GM23248 (cell line): Measurements from ENCODE around the gene FHOD3. TPM values are rescaled to one million over a fixed set of nuclear protein-coding genes. Genes with fewer than 3 reads are reported as not detected.

ENCODE experiments used
- DNase-seq: peaks from one replicate; pipeline ENCODE4 v3.0.0-alpha.2; 2015
- H2AFZ ChIP-seq: fragments of 200-600 bp; sonication (generic); 2 replicates; pipeline ENCODE4 v1.6.1; 2016; ENCODE audit warnings: antibody characterized with exemption
- H3F3A ChIP-seq: fragments of 200-600 bp; sonication (generic); 2 replicates; pipeline ENCODE4 v1.6.1; 2016; ENCODE audit warnings: mild to moderate bottlenecking, antibody characterized with exemption, mixed run types; ENCODE audit not compliant: insufficient read depth
- H3K27ac ChIP-seq: fragments of 200-600 bp; sonication (generic); 2 replicates; pipeline ENCODE4 v1.5.1; 2016; ENCODE audit warnings: mild to moderate bottlenecking
- H3K27me3 ChIP-seq: fragments of 200-600 bp; sonication (generic); replicated peaks from 2 replicates; pipeline ENCODE4 v1.6.1; 2016; ENCODE audit warnings: mild to moderate bottlenecking; ENCODE audit not compliant: insufficient read depth
- H3K36me3 ChIP-seq: fragments of 200-600 bp; sonication (generic); 2 replicates; pipeline ENCODE4 v1.6.1; 2016; ENCODE audit warnings: low read depth, mild to moderate bottlenecking
- H3K4me1 ChIP-seq: fragments of 200-600 bp; sonication (generic); 2 replicates; pipeline ENCODE4 v1.6.1; 2016; ENCODE audit warnings: mild to moderate bottlenecking; ENCODE audit not compliant: insufficient read depth
- H3K4me2 ChIP-seq: fragments of 200-600 bp; sonication (generic); one replicate; pipeline ENCODE4 v1.6.1; 2016; ENCODE audit warnings: mild to moderate bottlenecking; ENCODE audit not compliant: unreplicated experiment
- H3K4me3 ChIP-seq: fragments of 200-600 bp; sonication (generic); 2 replicates; pipeline ENCODE4 v1.5.1; 2016; ENCODE audit warnings: mild to moderate bottlenecking
- H3K79me2 ChIP-seq: fragments of 200-600 bp; sonication (generic); 2 replicates; pipeline ENCODE4 v1.6.1; 2016; ENCODE audit warnings: mild to moderate bottlenecking; ENCODE audit not compliant: insufficient read depth
- H3K9ac ChIP-seq: fragments of 200-600 bp; sonication (generic); 2 replicates; pipeline ENCODE4 v1.6.1; 2016; ENCODE audit warnings: mild to moderate bottlenecking
- H3K9me2 ChIP-seq: fragments of 200-600 bp; sonication (generic); 2 replicates; pipeline ENCODE4 v1.6.1; 2016; ENCODE audit warnings: mixed run types, mild to moderate bottlenecking, moderate library complexity; ENCODE audit not compliant: insufficient read depth
- H3K9me3 ChIP-seq: fragments of 200-600 bp; sonication (generic); one replicate; pipeline ENCODE4 v1.6.1; 2017; ENCODE audit warnings: low read depth
- H4K20me1 ChIP-seq: fragments of 200-600 bp; sonication (generic); 2 replicates; pipeline ENCODE4 v1.6.0; 2016; ENCODE audit not compliant: insufficient read depth
- EZH2 ChIP-seq: fragments of 200-600 bp; sonication (generic); IDR thresholded peaks from 2 replicates; pipeline ENCODE4 v1.6.1; 2018; ENCODE audit warnings: antibody characterized with exemption, mild to moderate bottlenecking; ENCODE audit not compliant: insufficient read depth, poor library complexity, severe bottlenecking
- EZH2phosphoT487 ChIP-seq: fragments of 200-600 bp; sonication (generic); IDR thresholded peaks from 2 replicates; pipeline ENCODE4 v1.6.1; 2018; ENCODE audit warnings: antibody characterized with exemption, moderate library complexity, mild to moderate bottlenecking, low read depth; ENCODE audit not compliant: insufficient read depth
- WGBS, 2 experiments: methylation state at CpG; one replicate each; pipeline ENCODE4 v1.1.6; 2015 to 2017; ENCODE audit warnings: low lambda C conversion rate in 2 of 2, low coverage in 1 of 2; ENCODE audit errors: missing lambda C conversion rate in 2 of 2; 5-methylcytosine and 5-hydroxymethylcytosine counted together
- in situ Hi-C: fragments of 300-500 bp; cut with MboI; formaldehyde crosslinking; loops from 2 replicates; pipeline ENCODE4 v1.15.0; 2020
- polyA plus RNA-seq: library from polyadenylated mRNA; unstranded; fragments of >200 nt; fragmentation: Nextera tagmentation; extraction: Ambion mirVana; gene quantifications from 2 replicates; pipeline ENCODE4 v1.2.1, GENCODE V29; 2016
- total RNA-seq: library from RNA; depleted of rRNA; stranded (reverse); fragments of >200 nt; shearing (Covaris generic); gene quantifications from 2 replicates; pipeline ENCODE4 v1.2.3, GENCODE V29; 2014

The FHOD3 gene
- total and polyA plus RNA-seq, 2 experiments from 2014 or later = 1.6 to 10.1 TPM

- Histone ChIP-seq H3F3A (peaks cover 7% of the 10 kb centered on the region; the same call in 1 of the 2 replicates), H3K9ac (no peak overlapping the region), H3K36me3 (no peaks in the 10 kb centered on the region), H3K27me3 (no peaks in the 10 kb centered on the region), H3K27ac (no peak overlapping the region), H3K4me1 (peaks cover 11% of the 10 kb centered on the region), H3K4me3 (no peak overlapping the region), H3K9me3 (no peaks in the 10 kb centered on the region), H3K9me2 (no peaks in the 10 kb centered on the region), H3K79me2 (no peaks in the 10 kb centered on the region; the same call in 1 of the 2 replicates), H3K4me2 (no peak overlapping the region), H2AFZ (no peak overlapping the region), H4K20me1 (no peaks in the 10 kb centered on the region)
- 85 to 100% methylated on average over 1 of the region's 1 CpG for WGBS, 2 experiments
- no peak for TF ChIP-seq EZH2
- no peak for TF ChIP-seq EZH2phosphoT487
- DNase-seq = no peak
- in situ Hi-C loops = no loop called here
Measured at GRCh38 chr18:36456622-36457021, 159.1 kb downstream of the FHOD3 start.

DNA sequence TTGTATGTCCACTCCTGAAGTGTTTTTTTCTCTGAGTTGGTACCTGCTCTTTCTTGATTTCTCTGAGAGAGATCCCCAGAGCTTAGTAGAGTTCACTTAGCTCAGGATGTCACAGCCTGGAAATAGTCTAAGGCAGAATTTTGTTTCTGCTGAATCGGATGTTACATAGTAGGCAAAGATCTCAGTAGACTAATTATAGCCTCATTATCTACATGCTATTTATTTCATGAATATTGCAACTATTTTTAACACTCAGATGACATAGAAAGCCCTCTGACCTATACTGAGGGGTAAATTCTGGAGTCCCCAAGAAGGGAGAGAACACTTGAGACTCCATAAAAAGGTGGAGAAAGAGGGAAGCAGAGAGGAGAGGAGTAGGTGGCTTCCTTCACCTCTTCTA is 160.2 kb downstream of the FHOD3 start:
- in situ Hi-C loops = no loop called here

GRCh38 chr18:36458306-36458705 is 160.8 kb downstream of the FHOD3 start:
- no peaks in the 10 kb centered on the region for H4K20me1 ChIP-seq
- in situ Hi-C loops = no loop called here
- 96 to 100% methylated on average over 1 of the region's 1 CpG for WGBS, 2 experiments

More for the DNA sequence above, 160.2 kb downstream of the FHOD3 start:
- H3K27ac ChIP-seq = no peak overlapping the region
- no peak for DNase-seq
- no peak overlapping the region for H3K4me3 ChIP-seq
- no peaks in the 10 kb centered on the region for H3K9me3 ChIP-seq
- 0 out of 2 replicates have a peak, but pooled peaks cover 5% of the 10 kb centered on the region for H3K4me1 ChIP-seq
- no peaks in the 10 kb centered on the region for H3K27me3 ChIP-seq
- 93 to 100% methylated on average over 1 of the region's 1 CpG for WGBS, 2 experiments
- no peaks in the 10 kb centered on the region for H3K9me2 ChIP-seq
- no peaks in the 10 kb centered on the region for H3K36me3 ChIP-seq
- no peaks in the 10 kb centered on the region; the same call in 1 of the 2 replicates for H3K79me2 ChIP-seq
- H3F3A ChIP-seq = peaks cover 5% of the 10 kb centered on the region; the same call in 1 of the 2 replicates
- H2AFZ ChIP-seq = no peak overlapping the region
- no peak overlapping the region for H3K9ac ChIP-seq
- H4K20me1 ChIP-seq = no peaks in the 10 kb centered on the region
- H3K4me2 ChIP-seq = no peak overlapping the region
- TF ChIP-seq EZH2phosphoT487 = no peak
- TF ChIP-seq EZH2 = no peak

DNA sequence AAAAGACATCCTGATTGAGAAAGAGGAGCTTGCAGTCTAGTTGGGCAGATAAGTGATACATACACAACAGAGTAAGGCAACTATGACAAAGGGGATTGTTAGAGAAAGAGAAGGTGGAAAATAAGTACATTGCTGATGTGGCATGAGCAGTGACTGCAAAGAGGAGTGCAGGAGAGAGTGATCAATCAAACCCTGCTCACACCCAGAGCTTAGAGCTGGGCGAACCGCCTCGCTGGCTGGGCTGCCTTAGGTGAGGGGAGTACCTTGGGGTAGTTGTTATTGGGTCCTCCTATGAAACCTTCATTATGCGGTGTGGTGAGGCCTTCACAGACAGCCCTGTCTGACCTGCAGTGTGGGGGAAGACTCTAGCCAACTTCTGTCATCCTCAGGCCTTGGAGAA is 161.7 kb downstream of the FHOD3 start:
- Histone ChIP-seq H3K36me3 (no peaks in the 10 kb centered on the region), H3K9ac (no peak overlapping the region), H3K4me2 (no peak overlapping the region), H2AFZ (no peak overlapping the region), H3K9me3 (no peaks in the 10 kb centered on the region), H3K4me3 (no peak overlapping the region), H3K4me1 (0 out of 2 replicates have a peak, but pooled peaks cover 5% of the 10 kb centered on the region), H3K79me2 (no peaks in the 10 kb centered on the region; the same call in 1 of the 2 replicates), H3K9me2 (no peaks in the 10 kb centered on the region), H3F3A (0 out of 2 replicates have a peak, but pooled peaks cover 4% of the 10 kb centered on the region), H4K20me1 (no peaks in the 10 kb centered on the region), H3K27ac (no peak overlapping the region), H3K27me3 (no peaks in the 10 kb centered on the region)
- DNase-seq = no peak
- TF ChIP-seq EZH2 (no peak), EZH2phosphoT487 (no peak)
- whole genome bisulfite sequencing, 2 experiments = 98 to 100% methylated on average over 4 of the region's 4 CpGs
- in situ Hi-C loops = no loop called here

More at GRCh38 chr18:36458306-36458705, 160.8 kb downstream of the FHOD3 start:
- no peak for DNase-seq
- no peak overlapping the region for H2AFZ ChIP-seq
- H3K9ac ChIP-seq = no peak overlapping the region
- no peaks in the 10 kb centered on the region for H3K9me2 ChIP-seq
- no peaks in the 10 kb centered on the region for H3K27me3 ChIP-seq
- no peak overlapping the region for H3K4me3 ChIP-seq
- H3K9me3 ChIP-seq = no peaks in the 10 kb centered on the region
- H3K36me3 ChIP-seq = no peaks in the 10 kb centered on the region
- H3K4me2 ChIP-seq = no peak overlapping the region
- H3K79me2 ChIP-seq = no peaks in the 10 kb centered on the region; the same call in 1 of the 2 replicates
- 0 out of 2 replicates have a peak, but pooled peaks cover 4% of the 10 kb centered on the region for H3F3A ChIP-seq
- H3K4me1 ChIP-seq = 0 out of 2 replicates have a peak, but pooled peaks cover 5% of the 10 kb centered on the region
- TF ChIP-seq EZH2phosphoT487 (no peak), EZH2 (no peak)
- no peak overlapping the region for H3K27ac ChIP-seq

DNA sequence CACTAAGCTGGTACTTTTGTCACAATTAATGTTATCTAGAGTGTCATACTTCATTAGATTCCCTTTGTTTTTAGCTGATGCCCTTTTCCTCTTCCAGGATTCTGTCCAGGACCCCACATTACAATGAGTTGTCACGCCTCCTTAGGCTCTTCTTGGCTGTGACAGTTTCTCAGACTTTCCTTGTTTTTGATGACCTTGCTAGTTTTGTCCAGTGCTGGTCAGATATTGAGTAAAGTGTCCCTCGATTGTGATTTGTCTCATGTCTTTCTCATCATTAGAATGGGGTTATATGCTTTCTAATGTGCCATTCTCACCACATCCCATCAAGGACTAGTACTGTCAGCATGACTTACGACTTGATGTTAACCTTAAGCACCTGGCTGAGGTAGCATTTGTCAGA is 162.3 kb downstream of the FHOD3 start:
- Histone ChIP-seq H3K27ac (no peak overlapping the region), H3K79me2 (no peaks in the 10 kb centered on the region; the same call in 1 of the 2 replicates), H3F3A (0 out of 2 replicates have a peak, but pooled peaks cover 4% of the 10 kb centered on the region), H3K4me3 (no peak overlapping the region), H3K36me3 (no peaks in the 10 kb centered on the region), H4K20me1 (no peaks in the 10 kb centered on the region), H3K9ac (no peak overlapping the region), H3K9me2 (no peaks in the 10 kb centered on the region), H3K27me3 (no peaks in the 10 kb centered on the region), H3K4me2 (no peak overlapping the region), H3K9me3 (no peaks in the 10 kb centered on the region), H2AFZ (no peak overlapping the region), H3K4me1 (0 out of 2 replicates have a peak, but pooled peaks cover 5% of the 10 kb centered on the region)
- WGBS, 2 experiments = 87 to 96% methylated on average over 3 of the region's 3 CpGs
- in situ Hi-C loops = no loop called here
- no peak for TF ChIP-seq EZH2
- TF ChIP-seq EZH2phosphoT487 = no peak
- no peak for DNase-seq
